HEK293 (cell line): ENCODE data around the gene SLC6A15.
A peak's percentile ranks its signal among the peaks of the same experiment; 100 is the strongest.

Source experiments
- HOXA7 ChIP-seq: sonication (generic); formaldehyde crosslinking; IDR thresholded peaks from 2 replicates; pipeline ENCODE4 v1.8.1; 2022; ENCODE audit warnings: missing genetic modification reagents, borderline replicate concordance
- INSM2 ChIP-seq: fragments of 450-650 bp; formaldehyde crosslinking; IDR thresholded peaks from 2 replicates; pipeline ENCODE4 v1.5.1; 2016; ENCODE audit warnings: missing biosample characterization, missing genetic modification characterization
- KLF16 ChIP-seq: fragments of 450-650 bp; formaldehyde crosslinking; IDR thresholded peaks from 2 replicates; pipeline ENCODE4 v1.5.1; 2017; ENCODE audit warnings: missing biosample characterization, missing genetic modification characterization
- KLF8 ChIP-seq: fragments of 450-650 bp; formaldehyde crosslinking; IDR thresholded peaks from 2 replicates; pipeline ENCODE4 v1.5.1; 2016; ENCODE audit warnings: missing biosample characterization, missing genetic modification characterization
- REPIN1 ChIP-seq: fragments of 450-650 bp; formaldehyde crosslinking; IDR thresholded peaks from 2 replicates; pipeline ENCODE4 v1.5.1; 2017; ENCODE audit warnings: missing biosample characterization, missing genetic modification characterization, low read depth
- SALL2 ChIP-seq: fragments of 450-650 bp; formaldehyde crosslinking; IDR thresholded peaks from 2 replicates; pipeline ENCODE4 v1.5.0; 2017; ENCODE audit warnings: missing biosample characterization, mild to moderate bottlenecking, missing genetic modification characterization, borderline replicate concordance
- SCRT1 ChIP-seq: fragments of 450-650 bp; formaldehyde crosslinking; IDR thresholded peaks from 2 replicates; pipeline ENCODE4 v1.5.1; 2016; ENCODE audit warnings: missing biosample characterization, missing genetic modification characterization, borderline replicate concordance
- TCF7L2 ChIP-seq: IDR thresholded peaks from 2 replicates; pipeline ENCODE4 v1.6.1; 2011; ENCODE audit warnings: low read depth, mild to moderate bottlenecking, inconsistent platforms, low read length, moderate library complexity, borderline replicate concordance
- ZBTB7A ChIP-seq: fragments of 450-650 bp; formaldehyde crosslinking; IDR thresholded peaks from 2 replicates; pipeline ENCODE4 v1.5.1; 2016; ENCODE audit warnings: low read depth, missing biosample characterization, missing genetic modification characterization
- ZEB2 ChIP-seq: fragments of 450-650 bp; formaldehyde crosslinking; IDR thresholded peaks from 2 replicates; pipeline ENCODE4 v1.5.1; 2016; ENCODE audit warnings: missing biosample characterization, missing genetic modification characterization
- ZFP3 ChIP-seq: fragments of 450-650 bp; formaldehyde crosslinking; IDR thresholded peaks from 2 replicates; pipeline ENCODE4 v1.5.1; 2016; ENCODE audit warnings: low read depth, missing biosample characterization, missing genetic modification characterization
- ZNF112 ChIP-seq: fragments of 450-650 bp; formaldehyde crosslinking; IDR thresholded peaks from 2 replicates; pipeline ENCODE4 v1.5.0; 2017; ENCODE audit warnings: missing biosample characterization, missing genetic modification characterization
- ZNF155 ChIP-seq: fragments of 450-650 bp; formaldehyde crosslinking; IDR thresholded peaks from 2 replicates; pipeline ENCODE4 v1.5.1; 2016; ENCODE audit warnings: missing biosample characterization, missing genetic modification characterization
- ZNF157 ChIP-seq: fragments of 450-650 bp; formaldehyde crosslinking; IDR thresholded peaks from 2 replicates; pipeline ENCODE4 v1.5.1; 2016; ENCODE audit warnings: missing biosample characterization, missing genetic modification characterization
- ZNF16 ChIP-seq: fragments of 450-650 bp; formaldehyde crosslinking; IDR thresholded peaks from 2 replicates; pipeline ENCODE4 v1.5.1; 2016; ENCODE audit warnings: low read depth, missing biosample characterization, missing genetic modification characterization
- ZNF18 ChIP-seq: fragments of 450-650 bp; formaldehyde crosslinking; IDR thresholded peaks from 2 replicates; pipeline ENCODE4 v1.5.1; 2016; ENCODE audit warnings: missing biosample characterization, missing genetic modification characterization
- ZNF19 ChIP-seq: fragments of 450-650 bp; formaldehyde crosslinking; IDR thresholded peaks from 2 replicates; pipeline ENCODE4; 2016; ENCODE audit warnings: missing biosample characterization, missing genetic modification characterization, low read depth
- ZNF24 ChIP-seq: fragments of 450-650 bp; formaldehyde crosslinking; IDR thresholded peaks from 2 replicates; pipeline ENCODE4 v1.5.1; 2016; ENCODE audit warnings: missing biosample characterization, missing genetic modification characterization
- ZNF311 ChIP-seq: fragments of 450-650 bp; formaldehyde crosslinking; IDR thresholded peaks from 2 replicates; pipeline ENCODE4 v1.5.1; 2017; ENCODE audit warnings: missing biosample characterization, missing genetic modification characterization, borderline replicate concordance
- ZNF473 ChIP-seq: fragments of 450-650 bp; formaldehyde crosslinking; IDR thresholded peaks from 2 replicates; pipeline ENCODE4 v1.5.1; 2017; ENCODE audit warnings: missing biosample characterization, missing genetic modification characterization
- ZNF529 ChIP-seq: fragments of 450-650 bp; formaldehyde crosslinking; IDR thresholded peaks from 2 replicates; pipeline ENCODE4 v1.5.1; 2017; ENCODE audit warnings: missing genetic modification characterization, missing biosample characterization; ENCODE audit not compliant: insufficient replicate concordance
- ZNF560 ChIP-seq: fragments of 450-650 bp; formaldehyde crosslinking; IDR thresholded peaks from 2 replicates; pipeline ENCODE4 v1.5.1; 2017; ENCODE audit warnings: missing biosample characterization, missing genetic modification characterization, borderline replicate concordance
- ZNF654 ChIP-seq: fragments of 450-650 bp; formaldehyde crosslinking; IDR thresholded peaks from 2 replicates; pipeline ENCODE4 v1.5.1; 2016; ENCODE audit warnings: low read depth, missing biosample characterization, missing genetic modification characterization
- ZNF664 ChIP-seq: fragments of 450-650 bp; formaldehyde crosslinking; IDR thresholded peaks from 2 replicates; pipeline ENCODE4 v1.5.1; 2016; ENCODE audit warnings: missing biosample characterization, missing genetic modification characterization
- ZNF677 ChIP-seq: fragments of 450-650 bp; IDR thresholded peaks from 2 replicates; pipeline ENCODE4 v1.5.0; 2018; ENCODE audit warnings: missing biosample characterization, mild to moderate bottlenecking, missing genetic modification characterization, moderate library complexity
- ZNF776 ChIP-seq: fragments of 450-650 bp; formaldehyde crosslinking; IDR thresholded peaks from 2 replicates; pipeline ENCODE4 v1.5.0; 2017; ENCODE audit warnings: missing biosample characterization, missing genetic modification characterization, borderline replicate concordance
- ZNF777 ChIP-seq: fragments of 450-650 bp; formaldehyde crosslinking; IDR thresholded peaks from 2 replicates; pipeline ENCODE4 v1.5.1; 2017; ENCODE audit warnings: missing biosample characterization, missing genetic modification characterization, borderline replicate concordance
- ZNF830 ChIP-seq: fragments of 450-650 bp; IDR thresholded peaks from 2 replicates; pipeline ENCODE4 v1.5.0; 2018; ENCODE audit warnings: missing biosample characterization, missing genetic modification characterization, low read depth, mild to moderate bottlenecking, moderate library complexity
- ZNF837 ChIP-seq: fragments of 450-650 bp; formaldehyde crosslinking; IDR thresholded peaks from 2 replicates; pipeline ENCODE4 v1.5.1; 2016; ENCODE audit warnings: missing biosample characterization, missing genetic modification characterization
- ZSCAN23 ChIP-seq: fragments of 450-650 bp; formaldehyde crosslinking; IDR thresholded peaks from 2 replicates; pipeline ENCODE4 v1.5.1; 2016; ENCODE audit warnings: missing biosample characterization, missing genetic modification characterization
- ZXDB ChIP-seq: fragments of 450-650 bp; formaldehyde crosslinking; IDR thresholded peaks from 2 replicates; pipeline ENCODE4 v1.5.1; 2016; ENCODE audit warnings: missing biosample characterization, missing genetic modification characterization
- TF ChIP-seq, protein P1 (sequence below): fragments of 450-650 bp; formaldehyde crosslinking; optimal IDR thresholded peaks from 2 replicates; pipeline ENCODE3; 2016; ENCODE audit warnings: missing biosample characterization, mild to moderate bottlenecking, missing genetic modification characterization
- TF ChIP-seq, protein P2 (sequence below): fragments of 450-650 bp; formaldehyde crosslinking; IDR thresholded peaks from 2 replicates; pipeline ENCODE4 v1.5.1; 2016; ENCODE audit warnings: missing biosample characterization, missing genetic modification characterization
- TF ChIP-seq, protein P3 (sequence below): IDR thresholded peaks from 2 replicates; pipeline ENCODE4 v1.6.1; 2011; ENCODE audit warnings: mild to moderate bottlenecking, low read depth, low read length, borderline replicate concordance

The SLC6A15 gene

DNA sequence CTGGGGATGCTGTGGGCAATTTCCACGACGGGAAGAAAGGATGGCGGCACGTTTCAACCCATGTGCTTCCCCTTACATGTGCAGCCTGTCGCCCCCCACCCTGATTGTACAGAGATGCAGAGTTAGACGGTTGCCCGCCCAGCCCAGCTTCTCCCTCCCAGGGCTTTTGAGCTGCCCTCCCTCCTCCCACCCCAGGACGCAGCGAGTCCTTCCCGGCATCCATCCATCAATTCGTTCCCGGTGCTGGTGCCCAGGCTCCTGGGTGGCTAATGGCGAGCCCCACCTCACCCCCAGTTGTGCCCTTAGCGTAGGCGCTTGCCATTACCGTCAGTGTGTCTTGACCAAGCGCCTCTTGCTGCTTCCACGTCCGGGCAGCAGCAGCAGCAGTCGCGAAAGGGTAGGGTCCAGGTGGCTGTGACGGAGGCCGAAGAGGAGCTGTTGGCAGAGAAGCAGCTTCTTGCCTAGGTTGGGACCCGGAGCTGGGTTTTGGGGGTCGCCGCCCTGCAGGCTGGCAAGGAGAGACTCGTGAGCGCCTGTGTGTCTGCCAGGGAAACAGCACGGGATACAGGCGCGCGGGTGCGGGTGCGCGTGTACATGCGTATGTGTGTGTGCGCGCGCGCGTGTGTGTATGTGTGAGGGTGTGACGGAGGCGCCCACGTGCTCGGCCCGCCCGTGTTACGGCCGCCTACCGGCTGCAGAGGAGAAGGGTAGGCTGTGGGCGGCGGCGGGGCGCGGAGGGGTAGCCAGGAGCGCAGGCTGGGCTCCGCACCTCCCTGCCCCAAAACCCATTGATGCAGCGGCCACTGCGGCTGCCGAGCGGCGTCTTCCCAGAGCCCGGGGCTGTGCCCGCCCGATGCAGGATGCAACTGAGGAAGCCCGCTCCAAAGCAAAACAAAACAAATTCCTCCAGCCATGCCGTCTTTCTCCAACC is at the start of gene SLC6A15 (continued):
- TF ChIP-seq ZNF677 (tag by site-specific recombination) (no peak), ZNF830 (no peak), ZSCAN23 (tag by site-specific recombination) (no peak), ZNF19 (tag by site-specific recombination) (no peak), ZNF529 (no peak), INSM2 (tag by site-specific recombination) (peak; percentile 31; the same call in 1 of the 2 replicates), SALL2 (tag by site-specific recombination) (no peak), KLF8 (tag by site-specific recombination) (peak; percentile 94), KLF16 (peak; percentile 87), ZNF311 (tag by site-specific recombination) (no peak), ZBTB7A (no peak), ZNF777 (tag by site-specific recombination) (0 out of 2 replicates have a peak, but pooled peaks have one; percentile 38), ZXDB (peak; percentile 63; the same call in 1 of the 2 replicates), SCRT1 (tag by site-specific recombination) (no peak), ZNF654 (tag by site-specific recombination) (no peak), ZNF837 (tag by site-specific recombination) (no peak), ZNF155 (no peak), ZNF776 (tag by site-specific recombination) (no peak), TCF7L2 (peak; percentile 11; the same call in 1 of the 2 replicates), REPIN1 (tag by site-specific recombination) (no peak), ZNF18 (tag by site-specific recombination) (no peak), ZEB2 (tag by site-specific recombination) (peak; percentile 50; the same call in 1 of the 2 replicates), ZFP3 (tag by site-specific recombination) (no peak), ZNF560 (tag by site-specific recombination) (no peak), ZNF16 (tag by site-specific recombination) (no peak), ZNF112 (tag by site-specific recombination) (no peak), ZNF664 (tag by site-specific recombination) (no peak), ZNF157 (tag by site-specific recombination) (no peak), ZNF473 (tag by site-specific recombination) (no peak), ZNF24 (tag by site-specific recombination) (no peak), HOXA7 (CRISPR knock-in tag) (no peak)
- TF ChIP-seq, protein P1, sequence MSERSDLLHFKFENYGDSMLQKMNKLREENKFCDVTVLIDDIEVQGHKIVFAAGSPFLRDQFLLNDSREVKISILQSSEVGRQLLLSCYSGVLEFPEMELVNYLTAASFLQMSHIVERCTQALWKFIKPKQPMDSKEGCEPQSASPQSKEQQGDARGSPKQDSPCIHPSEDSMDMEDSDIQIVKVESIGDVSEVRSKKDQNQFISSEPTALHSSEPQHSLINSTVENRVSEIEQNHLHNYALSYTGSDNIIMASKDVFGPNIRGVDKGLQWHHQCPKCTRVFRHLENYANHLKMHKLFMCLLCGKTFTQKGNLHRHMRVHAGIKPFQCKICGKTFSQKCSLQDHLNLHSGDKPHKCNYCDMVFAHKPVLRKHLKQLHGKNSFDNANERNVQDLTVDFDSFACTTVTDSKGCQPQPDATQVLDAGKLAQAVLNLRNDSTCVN, result peak; percentile 99
- TF ChIP-seq, protein P2, sequence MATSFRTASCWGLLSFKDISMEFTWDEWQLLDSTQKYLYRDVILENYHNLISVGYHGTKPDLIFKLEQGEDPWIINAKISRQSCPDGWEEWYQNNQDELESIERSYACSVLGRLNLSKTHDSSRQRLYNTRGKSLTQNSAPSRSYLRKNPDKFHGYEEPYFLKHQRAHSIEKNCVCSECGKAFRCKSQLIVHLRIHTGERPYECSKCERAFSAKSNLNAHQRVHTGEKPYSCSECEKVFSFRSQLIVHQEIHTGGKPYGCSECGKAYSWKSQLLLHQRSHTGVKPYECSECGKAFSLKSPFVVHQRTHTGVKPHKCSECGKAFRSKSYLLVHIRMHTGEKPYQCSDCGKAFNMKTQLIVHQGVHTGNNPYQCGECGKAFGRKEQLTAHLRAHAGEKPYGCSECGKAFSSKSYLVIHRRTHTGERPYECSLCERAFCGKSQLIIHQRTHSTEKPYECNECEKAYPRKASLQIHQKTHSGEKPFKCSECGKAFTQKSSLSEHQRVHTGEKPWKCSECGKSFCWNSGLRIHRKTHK (tag by site-specific recombination), result no peak
- TF ChIP-seq, protein P3, sequence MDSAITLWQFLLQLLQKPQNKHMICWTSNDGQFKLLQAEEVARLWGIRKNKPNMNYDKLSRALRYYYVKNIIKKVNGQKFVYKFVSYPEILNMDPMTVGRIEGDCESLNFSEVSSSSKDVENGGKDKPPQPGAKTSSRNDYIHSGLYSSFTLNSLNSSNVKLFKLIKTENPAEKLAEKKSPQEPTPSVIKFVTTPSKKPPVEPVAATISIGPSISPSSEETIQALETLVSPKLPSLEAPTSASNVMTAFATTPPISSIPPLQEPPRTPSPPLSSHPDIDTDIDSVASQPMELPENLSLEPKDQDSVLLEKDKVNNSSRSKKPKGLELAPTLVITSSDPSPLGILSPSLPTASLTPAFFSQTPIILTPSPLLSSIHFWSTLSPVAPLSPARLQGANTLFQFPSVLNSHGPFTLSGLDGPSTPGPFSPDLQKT, result no peak
